Ovary (tissue), 9 donors: ENCODE measurements around the gene EPB41L1. TPM values are rescaled to one million over a fixed set of nuclear protein-coding genes. Genes with fewer than 3 reads are reported as not detected.

Experiments used
- DNase-seq, 5 donors: peaks; one replicate each; pipeline ENCODE4 v3.0.0-alpha.2; 2019 to 2020
- H3K27ac ChIP-seq, 2 donors: fragments of 200-600 bp; one replicate each; pipeline versions ENCODE4 v1.5.1 to v1.8.0; 2019 to 2022
- H3K27me3 ChIP-seq: fragments of 200-600 bp; one replicate; pipeline ENCODE4 v1.8.0; 2022
- H3K36me3 ChIP-seq: fragments of 200-600 bp; sonication (generic); one replicate; pipeline ENCODE4 v1.5.1; 2019
- H3K4me1 ChIP-seq: one replicate; pipeline ENCODE4 v1.8.1; 2013; ENCODE audit warnings: mild to moderate bottlenecking, moderate library complexity; ENCODE audit not compliant: insufficient read depth
- H3K4me3 ChIP-seq: fragments of 200-600 bp; sonication (generic); one replicate; pipeline ENCODE4 v1.5.1; 2017
- H3K9me3 ChIP-seq, 2 donors: fragments of 200-600 bp in 1 of 2; sonication (generic) in 1 of 2; one replicate each; pipeline versions ENCODE4 v1.5.1 to v1.8.1; 2013 to 2019; ENCODE audit warnings: mild to moderate bottlenecking in 1 of 2, moderate library complexity in 1 of 2
- CTCF ChIP-seq, 3 donors: fragments of 450-650 bp in 2 of 3; fragments of 200-600 bp in 1 of 3; IDR thresholded peaks; one replicate each; pipeline versions ENCODE4 v1.5.1 to v1.8.0; 2016 to 2022; ENCODE audit warnings: antibody characterized with exemption in 3 of 3, mild to moderate bottlenecking in 1 of 3
- EP300 ChIP-seq: sonication (generic); formaldehyde crosslinking; IDR thresholded peaks from one replicate; pipeline ENCODE4 v1.6.1; 2017; ENCODE audit warnings: antibody characterized with exemption
- POLR2A ChIP-seq: fragments of 450-650 bp; IDR thresholded peaks from one replicate; pipeline ENCODE4 v1.6.1; 2017; ENCODE audit warnings: antibody characterized with exemption, mild to moderate bottlenecking, moderate library complexity
- WGBS, 3 donors: extraction: QIAGEN DNeasy Blood & Tissue Kit in 1 of 3; methylation state at CpG; one replicate each; pipeline versions ENCODE4 v1.1.5 to v1.1.7; 2013 to 2017; 5-methylcytosine and 5-hydroxymethylcytosine counted together
- intact Hi-C, 4 donors: fragments of 100-400 bp; cut with DNase I; formaldehyde crosslinking; loops; one replicate each; pipeline versions ENCODE4 v1.11.0 to v1.15.1; 2022 to 2023
- polyA plus RNA-seq, 2 donors: library from polyadenylated mRNA; stranded (reverse); fragments of 200-250 nt in 1 of 2; fragments of 350-450 nt in 1 of 2; fragmentation: Illumina TruSeq in 1 of 2; extraction: RNeasy Lipid Tissue Mini Kit (QIAGEN cat#74804) in 1 of 2; gene quantifications; one replicate each; pipeline ENCODE4 v1.2.3, GENCODE V29; 2013 to 2014
- total RNA-seq, 7 donors: library from RNA; depleted of rRNA in 2 of 7; stranded (reverse); fragments of >200 nt in 2 of 7; fragmentation: NEBNext Ultra II Directional in 3 of 7; extraction: Animal tissue kit (Norgen Biotek cat#: 25700) in 3 of 7; gene quantifications; one replicate each; pipeline versions ENCODE4 v1.1.0 to v1.2.4, GENCODE V29; 2016 to 2023
- donor health status: DM: no; HTN: no; CAD: no; lungs with moderate emphysema.
- donor health status: DM: no; HTN: no; CAD: no.
- donor health status: Bipolar disorder and iron deficiency.
- donor health status: DM: yes; HTN: yes; CAD: no.
- donor health status: DM: no; HTN: no; CAD: no.
- donor health status: DM: yes; HTN: yes; CAD: no.

EPB41L1 gene
- total and polyA plus RNA-seq, 9 donors = 23.4 to 207 (median 63.2) TPM

GRCh38 chr20:36254076-36254475 is 99.5 kb downstream of the EPB41L1 start:
- 62 to 73% (median 71%) methylated on average over 2 of the region's 2 CpGs for WGBS, 3 donors
- Histone ChIP-seq H3K4me3 (no peak overlapping the region), H3K27ac (no peak overlapping the region), H3K36me3 (no peaks in the 10 kb centered on the region), H3K9me3 (no peaks in the 10 kb centered on the region), H3K4me1 (no peaks in the 10 kb centered on the region), H3K27me3 (no peaks in the 10 kb centered on the region)
- no peak for DNase-seq
- intact Hi-C loops = no loop called here
- no peak for TF ChIP-seq POLR2A
- TF ChIP-seq CTCF (IDR thresholded peaks at IDR 0.05) = no peak
- no peak for TF ChIP-seq EP300

- intact Hi-C loops = no loop called here
- Histone ChIP-seq H3K36me3 (no peaks in the 10 kb centered on the region), H3K27ac (no peak overlapping the region), H3K4me1 (no peaks in the 10 kb centered on the region), H3K4me3 (no peak overlapping the region), H3K27me3 (no peaks in the 10 kb centered on the region), H3K9me3 (no peaks in the 10 kb centered on the region)
- DNase-seq = no peak
- no peak for TF ChIP-seq EP300
- TF ChIP-seq POLR2A = no peak
- no peak for TF ChIP-seq CTCF (IDR thresholded peaks at IDR 0.05)
- 92 to 94% (median 92%) methylated on average over 12 of the region's 12 CpGs for WGBS, 3 donors
Observed at GRCh38 chr20:36255445-36255844, 100.9 kb downstream of the EPB41L1 start.

- 50 to 54% (median 51%) methylated on average over 16 of the region's 16 CpGs for WGBS, 3 donors
- Histone ChIP-seq H3K4me1 (no peaks in the 10 kb centered on the region), H3K4me3 (no peak overlapping the region), H3K27ac (no peak overlapping the region), H3K36me3 (no peaks in the 10 kb centered on the region), H3K9me3 (no peaks in the 10 kb centered on the region), H3K27me3 (no peaks in the 10 kb centered on the region)
- intact Hi-C loops = no loop called here
- TF ChIP-seq CTCF (IDR thresholded peaks at IDR 0.05) = no peak
- no peak for TF ChIP-seq EP300
- no peak for TF ChIP-seq POLR2A
- DNase-seq = no peak
Observed at GRCh38 chr20:36259177-36260061, 104.9 kb downstream of the EPB41L1 start.

- TF ChIP-seq POLR2A (no peak), CTCF (IDR thresholded peaks at IDR 0.05) (no peak), EP300 (no peak)
- intact Hi-C loops = no loop called here
- WGBS, 3 donors = 50 to 55% (median 53%) methylated on average over 7 of the region's 7 CpGs
- H3K4me3 ChIP-seq = no peak overlapping the region
- DNase-seq = no peak
- no peaks in the 10 kb centered on the region for H3K36me3 ChIP-seq
- no peak overlapping the region for H3K27ac ChIP-seq
- H3K4me1 ChIP-seq = no peaks in the 10 kb centered on the region
- no peaks in the 10 kb centered on the region for H3K9me3 ChIP-seq
- H3K27me3 ChIP-seq = no peaks in the 10 kb centered on the region
Observed at GRCh38 chr20:36260316-36260715, 105.8 kb downstream of the EPB41L1 start.
